Spleen (tissue), 11 donors: ENCODE data around the gene WFDC5. TPM values are rescaled to one million over a fixed set of nuclear protein-coding genes. Genes with fewer than 3 reads are reported as not detected.

Experiments used
- DNase-seq: peaks from one replicate; pipeline ENCODE4 v3.0.0-alpha.2; 2020
- H3K27ac ChIP-seq, 8 donors: fragments of 200-600 bp; sonication (generic) in 7 of 8; 1 replicate in 4 of 8; 2 replicates in 4 of 8; pipeline versions ENCODE4 v1.5.0 to v1.8.0; 2016 to 2021; ENCODE audit warnings: inconsistent platforms in 4 of 8, mild to moderate bottlenecking in 4 of 8, moderate library complexity in 1 of 8
- H3K27me3 ChIP-seq, 7 donors: fragments of 200-600 bp; sonication (generic) in 6 of 7; replicated peaks in 1 of 7; 1 replicate in 4 of 7; 2 replicates in 3 of 7; pipeline versions ENCODE4 v1.5.0 to v1.8.0; 2016 to 2021; ENCODE audit warnings: inconsistent platforms in 3 of 7, mild to moderate bottlenecking in 1 of 7
- H3K36me3 ChIP-seq, 6 donors: fragments of 200-600 bp; sonication (generic) in 5 of 6; 1 replicate in 4 of 6; 2 replicates in 2 of 6; pipeline versions ENCODE4 v1.5.0 to v1.8.0; 2016 to 2021; ENCODE audit warnings: inconsistent platforms in 2 of 6
- H3K4me1 ChIP-seq, 6 donors: fragments of 200-600 bp; sonication (generic) in 5 of 6; 1 replicate in 3 of 6; 2 replicates in 3 of 6; pipeline versions ENCODE4 v1.5.0 to v1.8.0; 2016 to 2021; ENCODE audit warnings: inconsistent platforms in 3 of 6
- H3K4me3 ChIP-seq, 8 donors: fragments of 200-600 bp; sonication (generic) in 7 of 8; 1 replicate in 4 of 8; 2 replicates in 4 of 8; pipeline versions ENCODE4 v1.5.0 to v1.8.0; 2016 to 2021; ENCODE audit warnings: inconsistent platforms in 4 of 8, mild to moderate bottlenecking in 4 of 8, moderate library complexity in 2 of 8
- H3K9me3 ChIP-seq, 8 donors: fragments of 200-600 bp; sonication (generic) in 7 of 8; 1 replicate in 4 of 8; 2 replicates in 4 of 8; pipeline versions ENCODE4 v1.5.0 to v1.8.0; 2016 to 2021; ENCODE audit warnings: inconsistent platforms in 4 of 8
- CTCF ChIP-seq, 11 experiments: fragments of 200-600 bp in 7 of 11; fragments of 450-650 bp in 4 of 11; sonication (generic) in 4 of 11; IDR thresholded peaks in 8 of 11; conservative IDR thresholded peaks in 3 of 11; 1 replicate in 7 of 11; 2 replicates in 4 of 11; pipeline versions ENCODE4 v1.4.0 to v1.8.0; 2016 to 2021; ENCODE audit warnings: antibody characterized with exemption in 11 of 11, inconsistent platforms in 4 of 11, mild to moderate bottlenecking in 1 of 11
- POLR2A ChIP-seq, 3 donors: fragments of 450-650 bp; IDR thresholded peaks; one replicate each; pipeline ENCODE4 v1.5.1; 2017; ENCODE audit warnings: antibody characterized with exemption in 3 of 3, mild to moderate bottlenecking in 1 of 3
- POLR2AphosphoS5 ChIP-seq, 3 donors: sonication (generic); formaldehyde crosslinking; IDR thresholded peaks; one replicate each; pipeline ENCODE4 v1.5.1; 2017; ENCODE audit warnings: antibody characterized with exemption in 3 of 3
- WGBS, 5 donors: extraction: QIAGEN DNeasy Blood & Tissue Kit in 3 of 5; methylation state at CpG; one replicate each; pipeline versions ENCODE4 v1.1.5 to v1.1.7; 2013 to 2018; 5-methylcytosine and 5-hydroxymethylcytosine counted together
- intact Hi-C: fragments of 100-400 bp; cut with DNase I; formaldehyde crosslinking; loops from one replicate; pipeline ENCODE4 v1.15.0; 2023; ENCODE audit warnings: low total_unique reads
- polyA plus RNA-seq, 3 donors: library from polyadenylated mRNA; stranded (reverse); fragments of 200-250 nt; gene quantifications; one replicate each; pipeline ENCODE4 v1.2.1, GENCODE V29; 2013
- total RNA-seq, 7 donors: library from RNA; depleted of rRNA in 3 of 7; stranded (reverse); fragments of >200 nt in 3 of 7; fragmentation: NEBNext Ultra II Directional in 4 of 7; extraction: Animal tissue kit (Norgen Biotek cat#: 25700) in 4 of 7; gene quantifications; one replicate each; pipeline versions ENCODE4 v1.1.0 to v1.2.1, GENCODE V29; 2016 to 2021
- donor health status: healthy with polysubstance abuse.
- donor health status: DM: no; HTN: no; CAD: no; lungs with moderate emphysema.
- donor health status: DM: no; HTN: no; CAD: no.
- donor health status: Bipolar disorder and iron deficiency.
- donor health status: healthy.
- donor health status: DM: no; HTN: no; CAD: no.
- donor health status: DM: yes; HTN: yes; CAD: no.

The WFDC5 gene
- total and polyA plus RNA-seq, 10 donors: not detected

GRCh38 chr20:45094864-45095574, 20.0 kb downstream of the WFDC5 start:
- no peak for DNase-seq
- intact Hi-C loops: no loop called here
- H3K4me3 ChIP-seq: no peak overlapping the region
- H3K36me3 ChIP-seq: peaks cover 0 to 26% (median 0%) of the 10 kb centered on the region in 6 donors
- no peak overlapping the region for H3K27ac ChIP-seq
- H3K9me3 ChIP-seq: no peaks in the 10 kb centered on the region
- WGBS, 5 donors: 88 to 94% (median 89%) methylated on average over 7 to 11 of the region's 11 CpGs
- peaks cover 10 to 30% (median 15%) of the 10 kb centered on the region in 6 donors for H3K4me1 ChIP-seq
- peaks cover 4 to 42% (median 31%) of the 10 kb centered on the region in 7 donors for H3K27me3 ChIP-seq
- TF ChIP-seq POLR2A (IDR thresholded peaks at IDR 0.05) (no peak), POLR2AphosphoS5 (IDR thresholded peaks at IDR 0.05) (peak in 2 of 3 donors; percentile 28 to 57)

- Histone ChIP-seq H3K4me3 (no peak overlapping the region), H3K36me3 (peaks cover 0 to 34% (median 0%) of the 10 kb centered on the region in 6 donors), H3K27me3 (peaks cover 4 to 33% (median 23%) of the 10 kb centered on the region in 7 donors), H3K9me3 (no peaks in the 10 kb centered on the region), H3K27ac (no peak overlapping the region), H3K4me1 (peaks cover 10 to 30% (median 15%) of the 10 kb centered on the region in 6 donors)
- no peak for DNase-seq
- 94 to 96% (median 95%) methylated on average over 2 of the region's 2 CpGs for WGBS, 5 donors
- TF ChIP-seq POLR2AphosphoS5 (IDR thresholded peaks at IDR 0.05): no peak
- TF ChIP-seq POLR2A (IDR thresholded peaks at IDR 0.05): no peak
- TF ChIP-seq CTCF (IDR thresholded peaks at IDR 0.05 in 8 of 11, conservative IDR thresholded peaks at IDR 0.05 in 3 of 11): no peak
- intact Hi-C loops: no loop called here
Observed at GRCh38 chr20:45094201-45094600, 20.8 kb downstream of the WFDC5 start.

- H3K4me3 ChIP-seq: no peak overlapping the region
- peaks cover 4 to 19% (median 7%) of the 10 kb centered on the region in 6 donors for H3K4me1 ChIP-seq
- H3K36me3 ChIP-seq: peaks cover 0 to 44% (median 0%) of the 10 kb centered on the region in 6 donors
- H3K27ac ChIP-seq: no peak overlapping the region
- 90 to 96% (median 91%) methylated on average over 7 of the region's 7 CpGs for WGBS, 5 donors
- TF ChIP-seq CTCF (IDR thresholded peaks at IDR 0.05 in 8 of 11, conservative IDR thresholded peaks at IDR 0.05 in 3 of 11) (no peak), POLR2A (IDR thresholded peaks at IDR 0.05) (no peak), POLR2AphosphoS5 (IDR thresholded peaks at IDR 0.05) (no peak)
- no peak for DNase-seq
- H3K9me3 ChIP-seq: no peaks in the 10 kb centered on the region
- intact Hi-C loops: no loop called here
- peaks cover 1 to 20% (median 15%) of the 10 kb centered on the region in 7 donors for H3K27me3 ChIP-seq
Observed at GRCh38 chr20:45092898-45093297, 22.1 kb downstream of the WFDC5 start.

- TF ChIP-seq POLR2AphosphoS5 (IDR thresholded peaks at IDR 0.05): no peak
- no peak for TF ChIP-seq POLR2A (IDR thresholded peaks at IDR 0.05)
- TF ChIP-seq CTCF (IDR thresholded peaks at IDR 0.05 in 8 of 11, conservative IDR thresholded peaks at IDR 0.05 in 3 of 11): no peak
- DNase-seq: no peak
- intact Hi-C loops: no loop called here
Observed at GRCh38 chr20:45091366-45091765, 23.6 kb downstream of the WFDC5 start.

More at GRCh38 chr20:45091366-45091765, 23.6 kb downstream of the WFDC5 start:
- no peak overlapping the region for H3K4me3 ChIP-seq
- H3K27me3 ChIP-seq: peaks cover 0 to 5% (median 0%) of the 10 kb centered on the region in 7 donors
- no peaks in the 10 kb centered on the region for H3K9me3 ChIP-seq
- 69 to 75% (median 73%) methylated on average over 3 of the region's 3 CpGs for WGBS, 5 donors
- H3K4me1 ChIP-seq: peaks cover 0 to 21% (median 0%) of the 10 kb centered on the region in 6 donors
- H3K27ac ChIP-seq: no peak overlapping the region
- H3K36me3 ChIP-seq: peaks cover 0 to 48% (median 0%) of the 10 kb centered on the region in 6 donors
